GM18526 (cell line): ENCODE measurements around the gene NXF2B.
"Not testable (repeated sequence)": the region's sequence is repeated elsewhere in the genome, so short reads cannot be mapped to it uniquely, and the experiment has no call there.

Source experiments
- POLR2A ChIP-seq: IDR thresholded peaks from 3 replicates; pipeline ENCODE4 v1.6.1; 2011; ENCODE audit not compliant: insufficient read length; ENCODE audit errors: extremely low read depth

The NXF2B gene

DNA sequence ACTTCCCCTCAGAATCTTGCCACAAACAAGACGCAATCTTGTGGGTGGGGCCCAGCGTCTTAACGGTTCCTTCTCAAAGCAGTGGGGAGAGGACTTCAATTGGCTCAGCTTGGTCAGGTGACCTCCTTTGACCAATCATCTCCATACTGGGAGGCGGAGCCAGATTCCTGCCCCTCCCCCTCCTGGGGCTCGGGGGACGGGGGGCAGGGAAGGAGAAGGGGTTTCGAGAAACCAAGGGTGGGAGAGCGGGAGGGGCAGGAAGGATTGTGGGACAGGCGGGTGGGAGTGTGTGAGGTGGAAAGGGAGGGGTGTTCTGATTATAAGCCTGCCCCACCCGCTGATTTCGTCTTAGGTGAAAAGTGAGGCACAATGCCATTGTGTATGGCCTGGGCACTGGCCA is at the start of gene NXF2B:
TSS of gene NXF2B (minus strand) at position 101 of the 400 bp plus-strand sequence. CDS start 59,972 bp downstream, outside the sequence.
- not testable (repeated sequence) for TF ChIP-seq POLR2A

DNA sequence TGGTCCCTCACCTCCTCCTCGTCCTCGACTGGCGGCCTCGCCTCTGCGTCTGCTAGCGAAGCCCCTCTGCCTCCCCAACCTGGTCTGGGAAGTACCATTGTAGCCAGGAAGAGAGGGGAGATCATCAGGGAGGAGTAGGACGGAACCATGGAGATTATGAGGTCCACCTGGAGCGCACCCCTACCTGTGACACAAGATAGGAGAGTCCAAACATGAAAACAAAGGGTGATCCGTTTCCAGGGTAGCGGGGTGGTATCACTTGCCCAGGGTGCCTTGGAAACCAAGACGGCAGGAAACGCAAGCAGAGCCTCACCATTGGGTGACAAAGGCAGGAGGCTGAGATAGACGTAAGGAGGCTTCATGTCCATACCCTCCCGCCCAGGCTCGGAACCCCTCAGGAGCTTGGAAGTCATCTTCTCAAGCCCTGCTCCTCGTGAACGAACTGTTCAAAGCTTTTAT is 32.0 kb upstream of the NXF2B start, which contains the start of gene TCP11X2:
TSS of gene TCP11X2 (minus strand) at position 51 of the 459 bp plus-strand sequence.
- TF ChIP-seq POLR2A, result not testable (repeated sequence)

DNA sequence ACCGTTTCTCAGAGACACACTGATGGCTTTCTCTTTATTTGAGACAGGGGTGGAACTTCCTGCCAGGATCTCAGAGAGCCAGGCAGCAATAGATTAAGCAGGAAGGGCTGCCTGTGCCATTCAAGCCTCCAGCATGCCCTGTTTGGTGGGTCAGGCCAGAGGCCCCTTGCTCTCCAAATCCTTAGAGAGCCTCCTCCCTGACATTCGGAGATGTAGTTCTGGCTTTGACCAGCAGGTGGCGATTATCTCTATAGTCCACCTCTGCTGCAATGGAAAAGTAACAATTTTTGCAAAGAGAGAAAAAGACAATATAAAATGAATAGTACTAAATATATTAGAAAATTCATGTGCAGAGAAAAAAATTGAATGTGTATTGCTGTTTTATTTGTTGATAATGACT is 93.9 kb downstream of the NXF2B start:
- TF ChIP-seq POLR2A, result no peak

DNA sequence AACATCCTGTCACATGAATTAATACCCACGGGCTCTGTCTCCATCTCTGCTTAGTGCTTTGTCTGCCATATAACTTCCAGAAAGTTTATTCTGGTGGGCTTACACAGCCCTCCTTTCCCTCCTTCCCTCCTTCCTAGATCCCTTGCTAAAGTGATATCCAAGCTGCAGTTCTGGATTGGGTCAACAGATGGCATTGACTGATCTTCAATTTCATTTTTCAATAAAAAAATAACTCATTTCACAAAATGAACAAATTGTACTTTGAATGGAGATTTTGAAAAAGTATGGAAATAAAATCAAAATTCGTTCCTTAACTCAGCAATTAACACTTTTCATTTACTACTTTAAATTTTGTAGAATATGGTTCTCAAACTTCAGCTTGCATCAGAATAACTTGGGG is 97.9 kb downstream of the NXF2B start:
- no peak for TF ChIP-seq POLR2A

GRCh38 chrX:102339312-102340298 is 100.2 kb downstream of the NXF2B start:
- TF ChIP-seq POLR2A, result no peak

- no peak for TF ChIP-seq POLR2A
Observed at GRCh38 chrX:102338162-102338561, 101.6 kb downstream of the NXF2B start.
